ENCODE data around the gene PRDX4.
"Not testable (repeated sequence)": the region's sequence is repeated elsewhere in the genome, so short reads cannot be mapped to it uniquely, and the experiment has no call there.

The PRDX4 gene

GRCh38 chrX:23667239-23668177 lies at the start of gene PRDX4:
PRDX4 (plus strand) TSS chrX:23667493; CDS start chrX:23667571, 78 bp downstream.
- peak; percentile 33 to 49 for DNase-seq (ENCODE audit: low read depth in 2 of 2)

- DNase-seq (ENCODE audit: low read depth in 2 of 2), result no peak
Measured at GRCh38 chrX:23621621-23622265, 45.5 kb upstream of the PRDX4 start.

- no peak for DNase-seq (ENCODE audit: low read depth in 2 of 2)
Measured at GRCh38 chrX:23623797-23624196, 43.5 kb upstream of the PRDX4 start.

GRCh38 chrX:23626651-23627050 lies 40.6 kb upstream of the PRDX4 start:
- DNase-seq (ENCODE audit: low read depth in 2 of 2), result no peak

GRCh38 chrX:23628131-23628530 lies 39.2 kb upstream of the PRDX4 start:
- no peak for DNase-seq (ENCODE audit: low read depth in 2 of 2)

- DNase-seq (ENCODE audit: low read depth in 2 of 2), result no peak
Measured at GRCh38 chrX:23631136-23631535, 36.2 kb upstream of the PRDX4 start.

GRCh38 chrX:23633834-23634580 lies 33.3 kb upstream of the PRDX4 start:
- no peak for DNase-seq (ENCODE audit: low read depth in 2 of 2)

GRCh38 chrX:23637187-23637586 lies 30.1 kb upstream of the PRDX4 start:
- no peak for DNase-seq (ENCODE audit: low read depth in 2 of 2)

GRCh38 chrX:23643020-23643419 lies 24.3 kb upstream of the PRDX4 start:
- DNase-seq (ENCODE audit: low read depth in 2 of 2), result no peak

GRCh38 chrX:23644744-23645143 lies 22.5 kb upstream of the PRDX4 start:
- no peak for DNase-seq (ENCODE audit: low read depth in 2 of 2)

GRCh38 chrX:23656091-23656490 lies 11.2 kb upstream of the PRDX4 start:
- no peak for DNase-seq (ENCODE audit: low read depth in 2 of 2)

- no peak for DNase-seq (ENCODE audit: low read depth in 2 of 2)
Measured at GRCh38 chrX:23656684-23657083, 10.6 kb upstream of the PRDX4 start.

GRCh38 chrX:23659339-23659738 lies 8.0 kb upstream of the PRDX4 start:
- DNase-seq (ENCODE audit: low read depth in 2 of 2), result no peak

GRCh38 chrX:23660083-23660765 lies 7.1 kb upstream of the PRDX4 start:
- not testable (repeated sequence) for DNase-seq (ENCODE audit: low read depth in 2 of 2)

GRCh38 chrX:23660766-23661132 lies 6.5 kb upstream of the PRDX4 start:
- DNase-seq (ENCODE audit: low read depth in 2 of 2), result no peak

- no peak for DNase-seq (ENCODE audit: low read depth in 2 of 2)
Measured at GRCh38 chrX:23661671-23662070, 5.6 kb upstream of the PRDX4 start.

GRCh38 chrX:23662187-23662586 lies 5.1 kb upstream of the PRDX4 start:
- DNase-seq (ENCODE audit: low read depth in 2 of 2), result no peak

- DNase-seq (ENCODE audit: low read depth in 2 of 2), result no peak
Measured at GRCh38 chrX:23662853-23663252, 4.4 kb upstream of the PRDX4 start.

- no peak for DNase-seq (ENCODE audit: low read depth in 2 of 2)
Measured at GRCh38 chrX:23664496-23664895, 2.8 kb upstream of the PRDX4 start.

- no peak for DNase-seq (ENCODE audit: low read depth in 2 of 2)
Measured at GRCh38 chrX:23666282-23666681, 1.0 kb upstream of the PRDX4 start.

- DNase-seq (ENCODE audit: low read depth in 2 of 2), result no peak
Measured at GRCh38 chrX:23668335-23668734, 1.0 kb downstream of the PRDX4 start.

- no peak for DNase-seq (ENCODE audit: low read depth in 2 of 2)
Measured at GRCh38 chrX:23670528-23670927, 3.2 kb downstream of the PRDX4 start.

Measured in stimulated activated CD8-positive, alpha-beta memory T cell treated with anti-CD3 and anti-CD28 coated beads, Interleukin-7, amount 100 ng/mL, for 1 hour (primary cell).